Uterus (tissue), 2 donors: ENCODE results near the gene NCMAP.

ENCODE experiments used
- CTCF ChIP-seq, 4 experiments: fragments of 200-600 bp in 2 of 4; fragments of 450-650 bp in 2 of 4; sonication (generic) in 2 of 4; IDR thresholded peaks; one replicate each; pipeline ENCODE4 v1.5.1; 2016 to 2019; ENCODE audit warnings: antibody characterized with exemption in 4 of 4, mild to moderate bottlenecking in 2 of 4, moderate library complexity in 1 of 4
- POLR2A ChIP-seq, 2 donors: fragments of 450-650 bp; IDR thresholded peaks; one replicate each; pipeline ENCODE4 v1.6.1; 2016; ENCODE audit warnings: antibody characterized with exemption in 2 of 2, mild to moderate bottlenecking in 1 of 2, moderate library complexity in 1 of 2

GRCh38 chr1:24568475-24568874 is 12.6 kb downstream of the NCMAP start:
- no peak for TF ChIP-seq POLR2A (IDR thresholded peaks at IDR 0.05)
- no peak for TF ChIP-seq CTCF (IDR thresholded peaks at IDR 0.05)
